B cell (primary cell): ENCODE data around the gene SEC24B. TPM values are rescaled to one million over a fixed set of nuclear protein-coding genes. Genes with fewer than 3 reads are reported as not detected.

Experiments
- ATAC-seq: fragments of 200-7000 bp; cut with Tn5 transposase; one replicate; pipeline ENCODE4 v1.10.0; 2021; ENCODE audit warnings: low read depth, mild to moderate bottlenecking, moderate number of reproducible peaks, moderate library complexity
- CTCF ChIA-PET: fragments of 350-600 bp; sonication (Branson Sonifier 250); formaldehyde crosslinking; loops from one replicate; lab custom pipeline; 2021; ENCODE audit warnings: antibody characterized with exemption, inconsistent platforms; lab: Charles Lee
- POLR2A ChIA-PET: fragments of 350-600 bp; sonication (Branson Sonifier 250); formaldehyde crosslinking; loops from one replicate; lab custom pipeline; 2021; ENCODE audit warnings: antibody characterized with exemption; lab: Charles Lee
- DNase-seq: peaks from one replicate; pipeline ENCODE4 v3.0.0; 2013
- H2AFZ ChIP-seq: 2 replicates; pipeline ENCODE4 v1.6.1; 2012; ENCODE audit warnings: mild to moderate bottlenecking, low read depth, low read length; ENCODE audit not compliant: insufficient read depth, poor library complexity, severe bottlenecking
- H3K27ac ChIP-seq, 2 donors: 1 replicate in 1 of 2; 2 replicates in 1 of 2; pipeline ENCODE4 v1.5.1; 2012 to 2013; ENCODE audit warnings: low read length in 2 of 2, mild to moderate bottlenecking in 2 of 2, moderate library complexity in 1 of 2
- H3K27me3 ChIP-seq, 4 experiments: fragments of 200-600 bp in 1 of 4; sonication (generic) in 1 of 4; replicated peaks in 1 of 4; 1 replicate in 2 of 4; 2 replicates in 2 of 4; pipeline versions ENCODE4 v1.6.1 to v1.7.0; 2013 to 2016; ENCODE audit warnings: low read length in 3 of 4, mild to moderate bottlenecking in 2 of 4, mixed read lengths in 1 of 4, moderate library complexity in 1 of 4; ENCODE audit not compliant: insufficient read depth in 4 of 4, control insufficient read depth in 3 of 4; ENCODE audit errors: control extremely low read depth in 1 of 4
- H3K36me3 ChIP-seq, 2 experiments: replicated peaks in 1 of 2; 1 replicate in 1 of 2; 2 replicates in 1 of 2; pipeline versions ENCODE4 v1.6.1 to v1.7.1; 2013; ENCODE audit warnings: low read length in 1 of 2; ENCODE audit not compliant: insufficient read depth in 2 of 2, control insufficient read depth in 1 of 2; ENCODE audit errors: control extremely low read depth in 1 of 2, extremely low read depth in 1 of 2
- H3K4me1 ChIP-seq, 2 donors: fragments of 200-600 bp in 1 of 2; sonication (generic) in 1 of 2; 1 replicate in 1 of 2; 2 replicates in 1 of 2; pipeline versions ENCODE4 v1.5.1 to v1.6.1; 2013 to 2017; ENCODE audit warnings: low read length in 2 of 2; ENCODE audit not compliant: control insufficient read depth in 2 of 2, insufficient read depth in 2 of 2
- H3K4me2 ChIP-seq: replicated peaks from 2 replicates; pipeline ENCODE3; 2012; ENCODE audit warnings: mild to moderate bottlenecking, low read depth, low read length; ENCODE audit not compliant: poor library complexity, severe bottlenecking
- H3K4me3 ChIP-seq, 5 experiments: fragments of 200-600 bp in 1 of 5; sonication (generic) in 1 of 5; 1 replicate in 3 of 5; 2 replicates in 2 of 5; pipeline versions ENCODE4 v1.5.1 to v1.7.0; 2011 to 2016; ENCODE audit warnings: low read length in 4 of 5, mild to moderate bottlenecking in 4 of 5, low read depth in 2 of 5, control low read depth in 1 of 5, moderate library complexity in 1 of 5; ENCODE audit not compliant: insufficient read depth in 1 of 5; ENCODE audit errors: control extremely low read depth in 1 of 5, extremely low read depth in 1 of 5
- H3K79me2 ChIP-seq: fragments of 200-600 bp; sonication (generic); one replicate; pipeline ENCODE4 v1.6.0; 2016; ENCODE audit warnings: low read length; ENCODE audit not compliant: control insufficient read depth, insufficient read depth
- H3K9ac ChIP-seq: fragments of 200-600 bp; sonication (generic); 2 replicates; pipeline ENCODE4 v1.6.1; 2017; ENCODE audit warnings: mild to moderate bottlenecking, low read length, moderate library complexity
- H3K9me3 ChIP-seq, 3 donors: one replicate each; pipeline versions ENCODE4 v1.6.1 to v1.7.1; 2013; ENCODE audit warnings: low read length in 2 of 3; ENCODE audit not compliant: control insufficient read depth in 2 of 3, insufficient read depth in 1 of 3; ENCODE audit errors: control extremely low read depth in 1 of 3
- H4K20me1 ChIP-seq: 2 replicates; pipeline ENCODE4 v1.6.0; 2012; ENCODE audit warnings: mild to moderate bottlenecking, low read length; ENCODE audit not compliant: insufficient read depth, control insufficient read depth, poor library complexity, severe bottlenecking
- H3K27ac Mint-ChIP-seq: one replicate; pipeline ENCODE4 v1.8.0; 2021; ENCODE audit warnings: mixed read lengths
- H3K27me3 Mint-ChIP-seq: one replicate; pipeline ENCODE4 v1.8.0; 2021; ENCODE audit warnings: mixed read lengths
- H3K4me1 Mint-ChIP-seq: one replicate; pipeline ENCODE4 v1.8.0; 2021; ENCODE audit warnings: mixed read lengths
- H3K4me3 Mint-ChIP-seq: one replicate; pipeline ENCODE4 v1.8.0; 2021; ENCODE audit warnings: mixed read lengths
- H3K9me3 Mint-ChIP-seq: one replicate; pipeline ENCODE4 v1.8.0; 2022; ENCODE audit warnings: mixed read lengths; ENCODE audit not compliant: insufficient read depth
- EZH2 ChIP-seq: IDR thresholded peaks from 2 replicates; pipeline ENCODE4 v1.6.1; 2012; ENCODE audit warnings: borderline replicate concordance, low read depth, mild to moderate bottlenecking, moderate library complexity, low read length; ENCODE audit not compliant: insufficient read depth, poor library complexity, severe bottlenecking
- WGBS: methylation state at CpG from one replicate; pipeline ENCODE4 v1.1.5; 2013; ENCODE audit warnings: missing lambda C conversion rate; ENCODE audit not compliant: insufficient coverage; 5-methylcytosine and 5-hydroxymethylcytosine counted together
- intact Hi-C: fragments of 100-400 bp; cut with micrococcal nuclease; formaldehyde crosslinking; loops from one replicate; pipeline ENCODE4 v1.10.0; 2022
- polyA plus RNA-seq: library from polyadenylated mRNA; depleted of rRNA; stranded (reverse); fragments of >200 nt; gene quantifications from 2 replicates; pipeline ENCODE4 v1.2.3, GENCODE V29; 2012
- total RNA-seq, 2 donors: library from RNA; stranded (reverse); fragments of 120-200 nt in 1 of 2; gene quantifications; 1 replicate in 1 of 2; 2 replicates in 1 of 2; pipeline versions ENCODE4 v1.2.3 to v1.2.4, GENCODE V29; 2013 to 2022
- TF ChIP-seq, protein P1 (sequence below): fragments of 200-600 bp; IDR thresholded peaks from one replicate; pipeline ENCODE4 v1.8.0; 2022; ENCODE audit warnings: antibody characterized with exemption, mild to moderate bottlenecking

SEC24B gene
- total and polyA plus RNA-seq, 2 donors (not counting 1 experiment from before 2014, with no cell fraction given) = 22.6 to 46.4 TPM

DNA sequence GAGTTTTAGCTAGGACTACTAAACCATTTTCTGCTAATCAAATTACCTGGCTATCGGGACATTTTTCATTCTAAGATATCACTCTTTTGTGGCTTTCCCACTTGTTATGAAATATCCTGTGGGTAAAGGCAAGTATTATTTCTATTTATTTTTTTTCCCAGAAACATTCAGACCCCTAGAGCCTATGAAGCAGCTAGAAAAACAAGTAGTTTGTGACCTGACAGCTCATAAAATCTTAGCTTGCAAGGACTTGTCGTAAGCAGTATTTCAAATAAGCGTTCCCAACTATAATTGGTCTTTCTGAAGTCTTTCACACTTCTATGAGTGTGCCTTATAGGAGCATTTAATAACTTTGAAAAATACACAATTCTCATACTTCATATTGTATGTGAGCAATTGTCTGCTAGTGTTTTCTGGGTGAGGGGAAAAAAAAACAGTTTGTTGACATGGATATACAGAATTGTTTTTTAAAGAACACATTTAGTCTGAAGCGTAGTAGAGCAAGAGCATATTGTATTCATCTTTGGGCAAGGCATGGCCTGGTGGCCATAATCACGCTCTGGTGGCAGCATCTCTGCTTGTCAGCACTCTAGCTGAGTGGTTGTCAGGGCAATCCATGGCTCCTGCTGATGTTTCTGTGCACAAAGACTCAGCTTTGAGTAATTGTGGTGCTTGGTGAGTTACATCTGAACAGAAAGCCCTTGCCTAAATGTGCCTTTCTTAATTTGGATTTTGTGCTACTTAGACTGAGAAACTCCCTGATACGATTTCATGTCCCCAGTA lies 129.0 kb downstream of the SEC24B start:
- Mint-ChIP-seq H3K27ac (peak overlapping the region; percentile 3), H3K27me3 (no peaks in the 10 kb centered on the region), H3K9me3 (no peaks in the 10 kb centered on the region), H3K4me1 (peaks cover 57% of the 10 kb centered on the region), H3K4me3 (peak overlapping the region; percentile 49)
- peaks cover 22 to 29% of the 10 kb centered on the region in 2 donors for H3K4me1 ChIP-seq
- no peak for ATAC-seq
- no peaks in the 10 kb centered on the region for H3K36me3 ChIP-seq
- H2AFZ ChIP-seq = no peak overlapping the region
- peaks cover 0 to 7% (median 0%) of the 10 kb centered on the region in 3 donors for H3K9me3 ChIP-seq
- ChIA-PET POLR2A (no interaction called here), CTCF (interaction anchor here (1.6 kb wide), 1 partner anchor 129 kb away, joined by 4 read pairs; the partner anchor contains the start of gene SEC24B)
- no peak for TF ChIP-seq EZH2
- TF ChIP-seq, protein P1, sequence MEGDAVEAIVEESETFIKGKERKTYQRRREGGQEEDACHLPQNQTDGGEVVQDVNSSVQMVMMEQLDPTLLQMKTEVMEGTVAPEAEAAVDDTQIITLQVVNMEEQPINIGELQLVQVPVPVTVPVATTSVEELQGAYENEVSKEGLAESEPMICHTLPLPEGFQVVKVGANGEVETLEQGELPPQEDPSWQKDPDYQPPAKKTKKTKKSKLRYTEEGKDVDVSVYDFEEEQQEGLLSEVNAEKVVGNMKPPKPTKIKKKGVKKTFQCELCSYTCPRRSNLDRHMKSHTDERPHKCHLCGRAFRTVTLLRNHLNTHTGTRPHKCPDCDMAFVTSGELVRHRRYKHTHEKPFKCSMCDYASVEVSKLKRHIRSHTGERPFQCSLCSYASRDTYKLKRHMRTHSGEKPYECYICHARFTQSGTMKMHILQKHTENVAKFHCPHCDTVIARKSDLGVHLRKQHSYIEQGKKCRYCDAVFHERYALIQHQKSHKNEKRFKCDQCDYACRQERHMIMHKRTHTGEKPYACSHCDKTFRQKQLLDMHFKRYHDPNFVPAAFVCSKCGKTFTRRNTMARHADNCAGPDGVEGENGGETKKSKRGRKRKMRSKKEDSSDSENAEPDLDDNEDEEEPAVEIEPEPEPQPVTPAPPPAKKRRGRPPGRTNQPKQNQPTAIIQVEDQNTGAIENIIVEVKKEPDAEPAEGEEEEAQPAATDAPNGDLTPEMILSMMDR = no peak
- 96% methylated on average over 2 of the region's 6 CpGs for whole genome bisulfite sequencing
- H3K27ac ChIP-seq = no peak overlapping the region
- no peak overlapping the region for H3K9ac ChIP-seq
- H4K20me1 ChIP-seq = peaks cover 60% of the 10 kb centered on the region
- peak overlapping the region; percentile 86 for H3K4me2 ChIP-seq
- no peak for DNase-seq
- H3K4me3 ChIP-seq = no peak overlapping the region
- H3K27me3 ChIP-seq = no peaks in the 10 kb centered on the region
- intact Hi-C loops = loop anchor here (5.0 to 10.0 kb wide), 2 partner anchors 52 to 635 kb away; partner anchors contain the start of gene ELOVL6
- peaks cover 78% of the 10 kb centered on the region for H3K79me2 ChIP-seq

- H4K20me1 ChIP-seq = peaks cover 91% of the 10 kb centered on the region
- peaks cover 8% of the 10 kb centered on the region in 2 donors for H3K4me1 ChIP-seq
Measured at GRCh38 chr4:109571494-109571893, 137.9 kb downstream of the SEC24B start.

More at GRCh38 chr4:109571494-109571893, 137.9 kb downstream of the SEC24B start:
- no peaks in the 10 kb centered on the region for H3K9me3 Mint-ChIP-seq
- Histone ChIP-seq H3K9ac (no peak overlapping the region), H3K4me2 (no peak overlapping the region), H2AFZ (no peak overlapping the region), H3K27ac (no peak overlapping the region), H3K4me3 (no peak overlapping the region), H3K79me2 (peaks cover 99% of the 10 kb centered on the region), H3K36me3 (peaks cover 1 to 2% of the 10 kb centered on the region in 2 experiments), H3K9me3 (peaks cover 0 to 5% (median 0%) of the 10 kb centered on the region in 3 donors), H3K27me3 (no peaks in the 10 kb centered on the region)
- DNase-seq (no peak), ATAC-seq (no peak)
- no peaks in the 10 kb centered on the region for H3K27me3 Mint-ChIP-seq
- POLR2A ChIA-PET = no interaction called here
- H3K27ac Mint-ChIP-seq = no peak overlapping the region
- H3K4me3 Mint-ChIP-seq = no peak overlapping the region
- 100% methylated on average over 3 of the region's 3 CpGs for WGBS
- CTCF ChIA-PET = interaction anchor here (0.5 kb wide), 1 partner anchor 117 kb away, joined by 3 read pairs; no protein-coding TSS in a partner anchor
- peaks cover 54% of the 10 kb centered on the region for H3K4me1 Mint-ChIP-seq
- intact Hi-C loops = no loop called here
- TF ChIP-seq EZH2 = no peak
- TF ChIP-seq, protein P1 = no peak
